Tibial nerve (tissue), 4 donors: ENCODE measurements around the gene CCR5.

Experiments
- EP300 ChIP-seq, 2 donors: sonication (generic); formaldehyde crosslinking; IDR thresholded peaks; one replicate each; pipeline ENCODE4 v1.6.1; 2017; ENCODE audit warnings: antibody characterized with exemption in 2 of 2, mild to moderate bottlenecking in 1 of 2
- POLR2A ChIP-seq, 2 donors: fragments of 450-650 bp; IDR thresholded peaks; one replicate each; pipeline ENCODE4 v1.6.1; 2017; ENCODE audit warnings: antibody characterized with exemption in 2 of 2, mild to moderate bottlenecking in 2 of 2, moderate library complexity in 2 of 2
- TF ChIP-seq, protein P1 (sequence below), 5 experiments: fragments of 200-600 bp in 3 of 5; fragments of 450-650 bp in 2 of 5; sonication (generic) in 3 of 5; IDR thresholded peaks; one replicate each; pipeline ENCODE4 v1.5.1; 2016 to 2019; ENCODE audit warnings: antibody characterized with exemption in 5 of 5, mild to moderate bottlenecking in 3 of 5, moderate library complexity in 2 of 5

DNA sequence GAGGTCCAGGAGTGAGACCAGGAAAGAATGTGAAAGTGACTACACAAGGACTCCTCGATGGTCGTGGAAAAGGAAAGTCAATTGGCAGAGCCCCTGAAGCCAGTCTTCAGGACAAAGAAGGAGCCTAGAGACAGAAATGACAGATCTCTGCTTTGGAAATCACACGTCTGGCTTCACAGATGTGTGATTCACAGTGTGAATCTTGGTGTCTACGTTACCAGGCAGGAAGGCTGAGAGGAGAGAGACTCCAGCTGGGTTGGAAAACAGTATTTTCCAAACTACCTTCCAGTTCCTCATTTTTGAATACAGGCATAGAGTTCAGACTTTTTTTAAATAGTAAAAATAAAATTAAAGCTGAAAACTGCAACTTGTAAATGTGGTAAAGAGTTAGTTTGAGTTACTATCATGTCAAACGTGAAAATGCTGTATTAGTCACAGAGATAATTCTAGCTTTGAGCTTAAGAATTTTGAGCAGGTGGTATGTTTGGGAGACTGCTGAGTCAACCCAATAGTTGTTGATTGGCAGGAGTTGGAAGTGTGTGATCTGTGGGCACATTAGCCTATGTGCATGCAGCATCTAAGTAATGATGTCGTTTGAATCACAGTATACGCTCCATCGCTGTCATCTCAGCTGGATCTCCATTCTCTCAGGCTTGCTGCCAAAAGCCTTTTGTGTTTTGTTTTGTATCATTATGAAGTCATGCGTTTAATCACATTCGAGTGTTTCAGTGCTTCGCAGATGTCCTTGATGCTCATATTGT lies 10.8 kb upstream of the CCR5 start:
- TF ChIP-seq, protein P1, sequence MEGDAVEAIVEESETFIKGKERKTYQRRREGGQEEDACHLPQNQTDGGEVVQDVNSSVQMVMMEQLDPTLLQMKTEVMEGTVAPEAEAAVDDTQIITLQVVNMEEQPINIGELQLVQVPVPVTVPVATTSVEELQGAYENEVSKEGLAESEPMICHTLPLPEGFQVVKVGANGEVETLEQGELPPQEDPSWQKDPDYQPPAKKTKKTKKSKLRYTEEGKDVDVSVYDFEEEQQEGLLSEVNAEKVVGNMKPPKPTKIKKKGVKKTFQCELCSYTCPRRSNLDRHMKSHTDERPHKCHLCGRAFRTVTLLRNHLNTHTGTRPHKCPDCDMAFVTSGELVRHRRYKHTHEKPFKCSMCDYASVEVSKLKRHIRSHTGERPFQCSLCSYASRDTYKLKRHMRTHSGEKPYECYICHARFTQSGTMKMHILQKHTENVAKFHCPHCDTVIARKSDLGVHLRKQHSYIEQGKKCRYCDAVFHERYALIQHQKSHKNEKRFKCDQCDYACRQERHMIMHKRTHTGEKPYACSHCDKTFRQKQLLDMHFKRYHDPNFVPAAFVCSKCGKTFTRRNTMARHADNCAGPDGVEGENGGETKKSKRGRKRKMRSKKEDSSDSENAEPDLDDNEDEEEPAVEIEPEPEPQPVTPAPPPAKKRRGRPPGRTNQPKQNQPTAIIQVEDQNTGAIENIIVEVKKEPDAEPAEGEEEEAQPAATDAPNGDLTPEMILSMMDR (IDR thresholded peaks at IDR 0.05), result no peak
- no peak for TF ChIP-seq POLR2A (IDR thresholded peaks at IDR 0.05)
- no peak for TF ChIP-seq EP300 (IDR thresholded peaks at IDR 0.05)
